Transverse colon (tissue), 4 donors: ENCODE results near the gene CACNA1G. TPM values are rescaled to one million over a fixed set of nuclear protein-coding genes. Genes with fewer than 3 reads are reported as not detected.

Experiments
- DNase-seq: peaks from one replicate; pipeline ENCODE4 v3.0.0-alpha.2; 2019
- H3K27ac ChIP-seq, 4 donors: fragments of 200-600 bp; sonication (generic); 2 replicates each; pipeline ENCODE4 v1.5.1; 2016 to 2018; ENCODE audit warnings: inconsistent platforms in 4 of 4
- H3K27me3 ChIP-seq: fragments of 200-600 bp; sonication (generic); 2 replicates; pipeline ENCODE4 v1.5.1; 2017; ENCODE audit warnings: inconsistent platforms
- H3K36me3 ChIP-seq, 4 donors: fragments of 200-600 bp; sonication (generic); 2 replicates each; pipeline ENCODE4 v1.5.1; 2017 to 2019; ENCODE audit warnings: inconsistent platforms in 4 of 4
- H3K4me1 ChIP-seq, 4 donors: fragments of 200-600 bp; sonication (generic); 2 replicates each; pipeline ENCODE4 v1.5.1; 2017 to 2020; ENCODE audit warnings: inconsistent platforms in 4 of 4
- H3K4me3 ChIP-seq, 4 donors: fragments of 200-600 bp; sonication (generic); 1 replicate in 1 of 4; 2 replicates in 3 of 4; pipeline versions ENCODE4 v1.5.1 to v1.6.1; 2017 to 2019; ENCODE audit warnings: inconsistent platforms in 4 of 4
- H3K9me3 ChIP-seq, 2 donors: fragments of 200-600 bp; sonication (generic); 2 replicates each; pipeline ENCODE4 v1.5.1; 2017 to 2019; ENCODE audit warnings: inconsistent platforms in 2 of 2
- CTCF ChIP-seq, 5 experiments: fragments of 200-600 bp in 3 of 5; fragments of 450-650 bp in 2 of 5; sonication (generic) in 3 of 5; IDR thresholded peaks; 1 replicate in 2 of 5; 2 replicates in 3 of 5; pipeline ENCODE4 v1.5.1; 2016 to 2017; ENCODE audit warnings: antibody characterized with exemption in 5 of 5, inconsistent platforms in 3 of 5, mild to moderate bottlenecking in 2 of 5, moderate library complexity in 1 of 5
- EP300 ChIP-seq: sonication (generic); formaldehyde crosslinking; IDR thresholded peaks from one replicate; pipeline ENCODE4 v1.6.1; 2017; ENCODE audit warnings: antibody characterized with exemption, low read depth
- POLR2A ChIP-seq: fragments of 450-650 bp; IDR thresholded peaks from one replicate; pipeline ENCODE4 v1.6.1; 2016; ENCODE audit warnings: antibody characterized with exemption, mild to moderate bottlenecking, moderate library complexity
- POLR2AphosphoS5 ChIP-seq, 3 donors: sonication (generic); formaldehyde crosslinking; IDR thresholded peaks; one replicate each; pipeline ENCODE4 v1.6.1; 2016; ENCODE audit warnings: antibody characterized with exemption in 3 of 3
- WGBS, 2 donors: methylation state at CpG; one replicate each; pipeline ENCODE4 v1.1.5; 2018; ENCODE audit warnings: low coverage in 1 of 2; 5-methylcytosine and 5-hydroxymethylcytosine counted together
- in situ Hi-C, 4 donors: fragments of 200-750 bp; cut with MboI; loops; one replicate each; pipeline versions ENCODE4 v1.15.0 to v1.15.1; 2017; ENCODE audit warnings: low sequenced_read_pairs in 3 of 4, low pct_ligation_motif_present in 1 of 4, low pct_unique_long_range_greater_than_20kb in 1 of 4
- intact Hi-C: fragments of 100-400 bp; cut with DNase I; formaldehyde crosslinking; loops from one replicate; pipeline ENCODE4 v1.15.1; 2023; ENCODE audit warnings: low total_unique reads
- total RNA-seq, 4 donors: library from RNA; depleted of rRNA; stranded (reverse); fragments of >200 nt; gene quantifications; one replicate each; pipeline ENCODE4 v1.1.0, GENCODE V29; 2016

Gene CACNA1G
- total RNA-seq, 4 donors from 2014 or later: 0.14 TPM; not detected in 3

- no peak overlapping the region for H3K4me3 ChIP-seq
- H3K9me3 ChIP-seq: no peaks in the 10 kb centered on the region
- no peaks in the 10 kb centered on the region for H3K27me3 ChIP-seq
- WGBS, 2 donors: 59% methylated on average over 8 of the region's 10 CpGs; no CpG with 5 or more reads in 1 of the 2 donors
- TF ChIP-seq POLR2AphosphoS5 (IDR thresholded peaks at IDR 0.05): no peak
- no peak for TF ChIP-seq POLR2A
- no peak for TF ChIP-seq EP300
- TF ChIP-seq CTCF (IDR thresholded peaks at IDR 0.05): no peak
- H3K4me1 ChIP-seq: peaks cover 0 to 12% (median 4%) of the 10 kb centered on the region in 4 donors
- intact Hi-C loops (no loop called here), in situ Hi-C loops (no loop called here)
- no peak for DNase-seq
- no peaks in the 10 kb centered on the region for H3K36me3 ChIP-seq
- H3K27ac ChIP-seq: no peak overlapping the region
Measured at GRCh38 chr17:50593321-50593720, 32.8 kb downstream of the CACNA1G start.

DNA sequence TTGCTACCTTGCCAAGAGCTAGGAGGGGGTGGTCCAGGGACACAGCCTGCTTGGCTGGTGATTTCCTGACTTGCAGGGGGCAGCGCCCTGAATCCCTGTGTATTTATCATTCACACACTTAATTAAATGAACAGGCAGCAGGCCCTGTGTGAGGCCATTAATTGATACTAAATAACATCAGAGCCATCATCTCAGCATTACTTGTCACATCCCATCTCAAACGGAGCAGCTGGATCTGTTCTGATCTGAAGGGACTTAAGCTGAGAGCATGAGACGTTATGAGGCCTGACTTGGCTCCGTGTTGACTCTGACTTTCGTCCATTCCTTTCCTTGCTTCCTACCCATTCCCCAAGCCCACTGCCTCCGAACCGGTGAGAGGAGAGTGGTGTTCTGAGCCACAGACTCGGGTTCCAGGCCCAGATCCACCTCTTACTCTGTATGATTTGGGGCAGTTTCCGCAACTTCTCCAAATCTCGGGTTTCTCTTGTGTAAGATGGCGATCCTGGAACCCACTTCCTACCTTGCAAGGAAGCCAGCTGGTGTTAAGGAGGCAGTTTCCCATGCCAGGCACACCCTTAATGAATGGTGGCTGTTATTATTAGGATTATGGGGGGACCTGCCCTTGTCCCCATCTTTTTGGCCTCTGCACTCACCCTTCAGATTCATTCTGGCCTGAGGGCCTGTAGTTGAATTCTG lies 33.8 kb downstream of the CACNA1G start:
- in situ Hi-C loops (no loop called here), intact Hi-C loops (no loop called here)
- Histone ChIP-seq H3K36me3 (no peaks in the 10 kb centered on the region), H3K4me3 (no peak overlapping the region), H3K9me3 (no peaks in the 10 kb centered on the region), H3K27ac (no peak overlapping the region), H3K27me3 (no peaks in the 10 kb centered on the region), H3K4me1 (peaks cover 0 to 5% (median 2%) of the 10 kb centered on the region in 4 donors)
- DNase-seq: no peak
- 76 to 84% methylated on average over 6 to 11 of the region's 11 CpGs for WGBS, 2 donors
- no peak for TF ChIP-seq EP300

GRCh38 chr17:50594892-50595291 lies 34.4 kb downstream of the CACNA1G start:
- Histone ChIP-seq H3K27ac (no peak overlapping the region), H3K4me3 (no peak overlapping the region), H3K4me1 (no peaks in the 10 kb centered on the region), H3K9me3 (no peaks in the 10 kb centered on the region), H3K27me3 (no peaks in the 10 kb centered on the region), H3K36me3 (no peaks in the 10 kb centered on the region)
- 90% methylated on average over 21 of the region's 21 CpGs; no CpG with 5 or more reads in 1 of the 2 donors for WGBS, 2 donors
- TF ChIP-seq CTCF (IDR thresholded peaks at IDR 0.05): no peak
- no peak for TF ChIP-seq POLR2A
- TF ChIP-seq EP300: no peak
- no peak for TF ChIP-seq POLR2AphosphoS5 (IDR thresholded peaks at IDR 0.05)
- in situ Hi-C loops: no loop called here
- no peak for DNase-seq
- intact Hi-C loops: no loop called here

GRCh38 chr17:50596191-50597037 lies 35.9 kb downstream of the CACNA1G start:
- Histone ChIP-seq H3K36me3 (no peaks in the 10 kb centered on the region), H3K27ac (no peak overlapping the region), H3K27me3 (no peaks in the 10 kb centered on the region), H3K4me1 (no peaks in the 10 kb centered on the region), H3K9me3 (no peaks in the 10 kb centered on the region), H3K4me3 (no peak overlapping the region)
- TF ChIP-seq EP300: no peak
- TF ChIP-seq CTCF (IDR thresholded peaks at IDR 0.05): peak in 3 of 5 experiments; percentile 28 to 38 (median 36)
- intact Hi-C loops (no loop called here), in situ Hi-C loops (no loop called here)
- DNase-seq: peak; percentile 21
- WGBS, 2 donors: 64% methylated on average over 34 of the region's 34 CpGs; no CpG with 5 or more reads in 1 of the 2 donors
